CD4-positive, alpha-beta T cell (primary cell): ENCODE data around the gene GON7. TPM values are rescaled to one million over a fixed set of nuclear protein-coding genes. Genes with fewer than 3 reads are reported as not detected.
"Not testable (repeated sequence)": the region's sequence is repeated elsewhere in the genome, so short reads cannot be mapped to it uniquely, and the experiment has no call there.

Experiments
- ATAC-seq: fragments of 200-7000 bp; cut with Tn5 transposase; one replicate; pipeline ENCODE4 v1.10.0; 2022; ENCODE audit warnings: mild to moderate bottlenecking; ENCODE audit not compliant: poor library complexity
- CTCF ChIA-PET: fragments of 350-600 bp; sonication (Branson Sonifier 250); formaldehyde crosslinking; loops from one replicate; lab custom pipeline; 2021; ENCODE audit warnings: antibody characterized with exemption, inconsistent platforms; lab: Charles Lee
- POLR2A ChIA-PET: fragments of 350-600 bp; sonication (Branson Sonifier 250); formaldehyde crosslinking; loops from one replicate; lab custom pipeline; 2021; ENCODE audit warnings: antibody characterized with exemption, inconsistent platforms; lab: Charles Lee
- DNase-seq, 14 experiments: peaks; one replicate each; pipeline ENCODE4 v3.0.0-alpha.2; 2013 to 2020; ENCODE audit warnings: mixed read lengths in 2 of 14
- H3K27ac ChIP-seq, 2 donors: one replicate each; pipeline versions ENCODE4 v1.5.1 to v1.7.0; 2013; ENCODE audit warnings: low read length in 2 of 2, low read depth in 1 of 2, mild to moderate bottlenecking in 1 of 2
- H3K27me3 ChIP-seq, 2 experiments: 1 replicate in 1 of 2; 2 replicates in 1 of 2; pipeline versions ENCODE4 v1.6.1 to v1.7.0; 2013; ENCODE audit warnings: low read length in 2 of 2, control low read depth in 1 of 2, mild to moderate bottlenecking in 1 of 2, moderate library complexity in 1 of 2; ENCODE audit not compliant: insufficient read depth in 2 of 2, control insufficient read depth in 1 of 2
- H3K36me3 ChIP-seq: one replicate; pipeline ENCODE4 v1.6.1; 2013; ENCODE audit warnings: low read length, control low read depth; ENCODE audit not compliant: insufficient read depth
- H3K4me1 ChIP-seq: one replicate; pipeline ENCODE4 v1.6.1; 2013; ENCODE audit warnings: low read length, control low read depth; ENCODE audit not compliant: insufficient read depth
- H3K4me3 ChIP-seq: one replicate; pipeline ENCODE4 v1.5.1; 2013; ENCODE audit warnings: mild to moderate bottlenecking, low read length, moderate library complexity
- H3K9me3 ChIP-seq, 2 experiments: 1 replicate in 1 of 2; 2 replicates in 1 of 2; pipeline versions ENCODE4 v1.6.1 to v1.7.0; 2013; ENCODE audit warnings: low read length in 2 of 2, mild to moderate bottlenecking in 2 of 2, control low read depth in 1 of 2, moderate library complexity in 1 of 2; ENCODE audit not compliant: control insufficient read depth in 1 of 2, insufficient read depth in 1 of 2
- H3K27ac Mint-ChIP-seq: one replicate; pipeline ENCODE4 v1.8.0; 2020; ENCODE audit warnings: mixed read lengths
- H3K27me3 Mint-ChIP-seq: one replicate; pipeline ENCODE4 v1.8.0; 2021; ENCODE audit warnings: mixed read lengths
- H3K36me3 Mint-ChIP-seq: one replicate; pipeline ENCODE4 v1.8.0; 2021; ENCODE audit warnings: low read depth, mixed read lengths
- H3K4me1 Mint-ChIP-seq: one replicate; pipeline ENCODE4 v1.8.0; 2021; ENCODE audit warnings: low read depth, mixed read lengths
- H3K4me3 Mint-ChIP-seq: one replicate; pipeline ENCODE4 v1.8.0; 2020; ENCODE audit warnings: mild to moderate bottlenecking, mixed read lengths
- H3K9me3 Mint-ChIP-seq: one replicate; pipeline ENCODE4 v1.8.0; 2020; ENCODE audit warnings: mixed read lengths
- CTCF ChIP-seq: fragments of 200-600 bp; IDR thresholded peaks from one replicate; pipeline ENCODE4 v1.8.0; 2022; ENCODE audit warnings: antibody characterized with exemption, mild to moderate bottlenecking
- intact Hi-C, 2 experiments: fragments of 100-400 bp; cut with DNase I in 1 of 2; cut with micrococcal nuclease in 1 of 2; formaldehyde crosslinking; loops; one replicate each; pipeline versions ENCODE4 v1.15.1 to v1.9.0; 2023 to 2025; cut with DNase I, micrococcal nuclease
- total RNA-seq, 174 experiments: library from RNA in 2 of 174; stranded (reverse) in 2 of 174; gene quantifications; one replicate each; pipeline ENCODE4 v1.2.3 and lab custom pipeline; 2021 to 2026

GON7 gene
- total RNA-seq, 2 experiments from 2014 or later: 2.3 to 2.4 TPM

- no peak overlapping the region for H3K4me3 Mint-ChIP-seq
- H3K4me1 Mint-ChIP-seq: no peaks in the 10 kb centered on the region
- Histone ChIP-seq H3K4me3 (no peak overlapping the region), H3K27ac (no peak overlapping the region), H3K27me3 (no peaks in the 10 kb centered on the region), H3K36me3 (no peaks in the 10 kb centered on the region), H3K9me3 (no peaks in the 10 kb centered on the region), H3K4me1 (no peaks in the 10 kb centered on the region)
- H3K27ac Mint-ChIP-seq: no peak overlapping the region
- intact Hi-C loops: no loop called here
- no peaks in the 10 kb centered on the region for H3K36me3 Mint-ChIP-seq
- TF ChIP-seq CTCF: no peak
- ChIA-PET CTCF (interaction anchor here (1.0 kb wide), 1 partner anchor 48 kb away, joined by 3 read pairs; no protein-coding TSS in a partner anchor), POLR2A (no interaction called here)
- H3K27me3 Mint-ChIP-seq: no peaks in the 10 kb centered on the region
- H3K9me3 Mint-ChIP-seq: no peaks in the 10 kb centered on the region
- no peak for ATAC-seq
- DNase-seq: no peak
Observed at GRCh38 chr14:93160353-93160801, 46.5 kb downstream of the GON7 start.

- POLR2A ChIA-PET: not testable (repeated sequence)
Observed at GRCh38 chr14:93159625-93160352, 47.1 kb downstream of the GON7 start.

DNA sequence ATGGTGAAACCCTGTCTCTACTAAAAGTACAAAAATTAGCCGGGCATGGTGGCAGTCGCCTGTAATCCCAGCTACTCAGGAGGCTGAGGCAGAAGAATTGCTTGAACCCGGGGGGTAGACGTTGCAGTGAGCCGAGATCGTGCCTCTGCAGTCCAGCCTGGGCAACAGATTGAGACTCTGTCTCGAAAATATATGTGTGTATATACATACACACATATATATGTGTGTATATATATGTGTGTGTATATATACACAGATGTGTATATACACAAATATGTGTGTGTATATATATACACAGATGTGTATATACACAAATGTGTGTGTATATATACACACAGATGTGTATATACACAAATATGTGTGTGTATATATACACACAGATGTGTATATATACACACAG lies 48.5 kb downstream of the GON7 start:
- H3K9me3 Mint-ChIP-seq, H3K36me3 Mint-ChIP-seq, H3K4me3 Mint-ChIP-seq, H3K27ac ChIP-seq, H3K27me3 Mint-ChIP-seq, H3K4me1 Mint-ChIP-seq, H3K4me3 ChIP-seq, DNase-seq, H3K4me1 ChIP-seq, intact Hi-C loops, H3K27me3 ChIP-seq, ATAC-seq, CTCF ChIA-PET, H3K9me3 ChIP-seq, POLR2A ChIA-PET, H3K36me3 ChIP-seq, H3K27ac Mint-ChIP-seq: not testable (repeated sequence)

More at GRCh38 chr14:93159625-93160352, 47.1 kb downstream of the GON7 start:
- H3K9me3 ChIP-seq, H3K36me3 ChIP-seq, H3K27me3 Mint-ChIP-seq, H3K27me3 ChIP-seq, H3K27ac Mint-ChIP-seq, H3K4me1 ChIP-seq, H3K36me3 Mint-ChIP-seq, intact Hi-C loops, H3K27ac ChIP-seq, H3K4me3 Mint-ChIP-seq, ATAC-seq, DNase-seq, H3K4me3 ChIP-seq, H3K4me1 Mint-ChIP-seq, H3K9me3 Mint-ChIP-seq: not testable (repeated sequence)
- CTCF ChIA-PET: interaction anchor here (0.7 to 1.0 kb wide), 3 partner anchors 14 to 134 kb away, joined by 3 read pairs; no protein-coding TSS in a partner anchor

- Histone ChIP-seq H3K4me3 (no peak overlapping the region), H3K36me3 (no peaks in the 10 kb centered on the region), H3K27ac (no peak overlapping the region), H3K9me3 (no peaks in the 10 kb centered on the region), H3K27me3 (no peaks in the 10 kb centered on the region), H3K4me1 (no peaks in the 10 kb centered on the region)
- Mint-ChIP-seq H3K4me3 (no peak overlapping the region), H3K27ac (no peak overlapping the region), H3K27me3 (no peaks in the 10 kb centered on the region), H3K4me1 (no peaks in the 10 kb centered on the region), H3K9me3 (no peaks in the 10 kb centered on the region), H3K36me3 (no peaks in the 10 kb centered on the region)
- DNase-seq: no peak
- TF ChIP-seq CTCF: no peak
- ChIA-PET POLR2A (no interaction called here), CTCF (no interaction called here)
- intact Hi-C loops: no loop called here
- no peak for ATAC-seq
Observed at GRCh38 chr14:93156693-93157369, 50.0 kb downstream of the GON7 start.
